ENCODE measurements around the gene IPO5.
"Not testable (repeated sequence)": the region's sequence is repeated elsewhere in the genome, so short reads cannot be mapped to it uniquely, and the experiment has no call there.

Gene IPO5

GRCh38 chr13:97945792-97946419 is 7.6 kb upstream of the IPO5 start:
- no peak for DNase-seq
- in situ Hi-C loops (cut with HindIII; ENCODE audit: low pct_ligation_motif_present, low pct_unique_long_range_greater_than_20kb, low sequenced_read_pairs), result no loop called here

DNA sequence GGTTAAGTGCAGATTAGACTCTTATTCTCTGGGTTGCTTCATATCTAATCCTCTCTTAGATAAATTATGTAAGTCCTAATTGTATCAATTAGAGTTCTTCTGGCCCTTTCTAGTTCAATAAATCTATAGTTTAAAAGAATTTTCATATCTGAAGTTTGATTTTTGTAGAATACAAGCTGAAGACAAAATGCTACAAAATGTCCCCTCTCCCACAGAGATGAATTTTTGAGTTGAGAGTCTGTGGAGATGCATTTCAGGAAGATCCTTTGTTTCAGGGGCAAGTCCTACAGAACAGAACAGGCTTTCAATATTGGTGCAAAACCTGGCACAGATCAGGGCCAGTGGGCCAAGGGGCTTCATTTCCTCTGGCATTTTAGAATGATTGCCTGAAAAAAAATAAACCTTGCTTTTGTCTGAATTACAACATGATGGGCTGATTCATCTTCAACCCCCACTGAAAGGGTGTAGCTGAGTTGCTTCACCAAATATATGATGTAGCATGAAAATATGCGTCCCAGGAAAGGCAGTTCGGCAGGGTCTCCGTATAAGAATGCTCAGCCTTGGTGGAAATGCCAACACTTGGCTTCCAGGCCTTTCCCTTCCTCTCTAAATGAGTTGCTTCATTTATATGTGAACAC is 6.4 kb upstream of the IPO5 start:
- in situ Hi-C loops (cut with HindIII; ENCODE audit: low pct_ligation_motif_present, low pct_unique_long_range_greater_than_20kb, low sequenced_read_pairs), result no loop called here
- DNase-seq, result no peak

GRCh38 chr13:97948041-97948440 is 5.4 kb upstream of the IPO5 start:
- no peak for DNase-seq
- in situ Hi-C loops (cut with HindIII; ENCODE audit: low pct_ligation_motif_present, low pct_unique_long_range_greater_than_20kb, low sequenced_read_pairs), result no loop called here

GRCh38 chr13:97949316-97949715 is 4.2 kb upstream of the IPO5 start:
- DNase-seq; in situ Hi-C loops (cut with HindIII; ENCODE audit: low pct_ligation_motif_present, low pct_unique_long_range_greater_than_20kb, low sequenced_read_pairs): not testable (repeated sequence)

GRCh38 chr13:97951376-97951775 is 2.1 kb upstream of the IPO5 start:
- no peak for DNase-seq
- in situ Hi-C loops (cut with HindIII; ENCODE audit: low pct_ligation_motif_present, low pct_unique_long_range_greater_than_20kb, low sequenced_read_pairs), result no loop called here

DNA sequence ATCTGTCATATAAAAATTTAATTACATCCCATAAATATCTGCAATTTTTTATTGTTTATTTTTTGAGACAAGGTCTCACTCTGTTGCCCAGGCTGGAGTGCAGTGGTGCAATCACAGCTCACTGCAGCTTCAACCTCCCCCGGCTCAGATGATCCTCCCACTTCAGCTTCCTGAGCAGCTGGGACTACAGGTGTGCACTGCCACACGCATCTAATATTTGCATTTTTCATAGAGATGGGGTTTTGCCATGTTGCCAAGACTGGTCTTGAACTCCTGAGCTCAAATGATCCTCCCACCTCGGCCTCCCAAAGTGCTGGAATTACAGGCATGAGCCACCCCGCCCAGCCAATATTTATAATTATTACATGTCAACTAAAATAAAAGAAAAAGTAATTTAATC is 644 bp upstream of the IPO5 start:
- DNase-seq; in situ Hi-C loops (cut with HindIII; ENCODE audit: low pct_ligation_motif_present, low pct_unique_long_range_greater_than_20kb, low sequenced_read_pairs): not testable (repeated sequence)

GRCh38 chr13:97961340-97961739 is 7.9 kb downstream of the IPO5 start:
- in situ Hi-C loops (cut with HindIII; ENCODE audit: low pct_ligation_motif_present, low pct_unique_long_range_greater_than_20kb, low sequenced_read_pairs), result no loop called here
- DNase-seq, result no peak

GRCh38 chr13:97962887-97963286 is 9.4 kb downstream of the IPO5 start:
- no peak for DNase-seq
- in situ Hi-C loops (cut with HindIII; ENCODE audit: low pct_ligation_motif_present, low pct_unique_long_range_greater_than_20kb, low sequenced_read_pairs), result no loop called here

GRCh38 chr13:97967226-97967625 is 13.8 kb downstream of the IPO5 start:
- DNase-seq, result no peak
- in situ Hi-C loops (cut with HindIII; ENCODE audit: low pct_ligation_motif_present, low pct_unique_long_range_greater_than_20kb, low sequenced_read_pairs), result no loop called here

GRCh38 chr13:97967948-97968347 is 14.5 kb downstream of the IPO5 start:
- in situ Hi-C loops (cut with HindIII; ENCODE audit: low pct_ligation_motif_present, low pct_unique_long_range_greater_than_20kb, low sequenced_read_pairs), result no loop called here
- DNase-seq, result no peak

DNA sequence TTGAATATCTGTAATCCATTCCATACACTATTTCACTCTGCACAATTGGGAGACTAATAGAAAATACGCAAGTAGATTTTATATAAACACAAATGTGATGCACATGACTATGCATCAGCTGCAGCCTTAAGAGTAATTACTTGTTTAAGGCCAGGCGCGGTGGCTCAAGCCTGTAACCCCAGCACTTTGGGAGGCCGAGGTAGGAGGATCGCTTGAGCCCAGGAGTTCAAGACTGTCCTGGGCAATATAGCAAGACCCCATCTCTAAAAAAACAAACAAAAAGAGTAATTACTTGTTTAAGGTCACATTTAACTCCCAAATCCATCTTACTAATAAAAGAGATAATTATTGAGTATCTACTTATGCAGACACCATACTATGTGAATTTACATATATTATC is 18.0 kb downstream of the IPO5 start:
- in situ Hi-C loops (cut with HindIII; ENCODE audit: low pct_ligation_motif_present, low pct_unique_long_range_greater_than_20kb, low sequenced_read_pairs), result no loop called here
- DNase-seq, result no peak

DNA sequence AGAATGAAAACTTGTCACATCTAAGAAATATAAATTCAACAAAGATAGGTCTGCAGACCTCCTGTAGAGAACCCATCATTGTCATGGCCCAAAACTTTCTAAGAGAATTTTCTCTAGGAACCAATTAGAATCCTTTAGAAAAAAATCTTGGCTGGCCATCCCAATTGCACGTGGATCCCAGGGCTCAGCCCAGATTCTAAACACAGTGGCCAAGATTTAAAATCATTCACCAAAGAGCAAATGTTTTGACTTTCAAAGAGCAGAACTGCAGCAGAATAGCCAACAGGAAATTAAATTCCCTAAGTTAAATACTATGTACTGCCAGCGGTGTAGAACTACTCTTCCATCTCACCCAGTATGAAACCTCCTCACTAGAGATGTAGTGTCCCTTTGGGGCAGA is 21.3 kb downstream of the IPO5 start:
- in situ Hi-C loops (cut with HindIII; ENCODE audit: low pct_ligation_motif_present, low pct_unique_long_range_greater_than_20kb, low sequenced_read_pairs), result no loop called here
- DNase-seq, result no peak

GRCh38 chr13:97975280-97975847 is 21.9 kb downstream of the IPO5 start:
- no peak for DNase-seq
- in situ Hi-C loops (cut with HindIII; ENCODE audit: low pct_ligation_motif_present, low pct_unique_long_range_greater_than_20kb, low sequenced_read_pairs), result no loop called here

GRCh38 chr13:97975848-97976609 is 22.6 kb downstream of the IPO5 start:
- in situ Hi-C loops (cut with HindIII; ENCODE audit: low pct_ligation_motif_present, low pct_unique_long_range_greater_than_20kb, low sequenced_read_pairs), result no loop called here
- peak; percentile 88 for DNase-seq

DNA sequence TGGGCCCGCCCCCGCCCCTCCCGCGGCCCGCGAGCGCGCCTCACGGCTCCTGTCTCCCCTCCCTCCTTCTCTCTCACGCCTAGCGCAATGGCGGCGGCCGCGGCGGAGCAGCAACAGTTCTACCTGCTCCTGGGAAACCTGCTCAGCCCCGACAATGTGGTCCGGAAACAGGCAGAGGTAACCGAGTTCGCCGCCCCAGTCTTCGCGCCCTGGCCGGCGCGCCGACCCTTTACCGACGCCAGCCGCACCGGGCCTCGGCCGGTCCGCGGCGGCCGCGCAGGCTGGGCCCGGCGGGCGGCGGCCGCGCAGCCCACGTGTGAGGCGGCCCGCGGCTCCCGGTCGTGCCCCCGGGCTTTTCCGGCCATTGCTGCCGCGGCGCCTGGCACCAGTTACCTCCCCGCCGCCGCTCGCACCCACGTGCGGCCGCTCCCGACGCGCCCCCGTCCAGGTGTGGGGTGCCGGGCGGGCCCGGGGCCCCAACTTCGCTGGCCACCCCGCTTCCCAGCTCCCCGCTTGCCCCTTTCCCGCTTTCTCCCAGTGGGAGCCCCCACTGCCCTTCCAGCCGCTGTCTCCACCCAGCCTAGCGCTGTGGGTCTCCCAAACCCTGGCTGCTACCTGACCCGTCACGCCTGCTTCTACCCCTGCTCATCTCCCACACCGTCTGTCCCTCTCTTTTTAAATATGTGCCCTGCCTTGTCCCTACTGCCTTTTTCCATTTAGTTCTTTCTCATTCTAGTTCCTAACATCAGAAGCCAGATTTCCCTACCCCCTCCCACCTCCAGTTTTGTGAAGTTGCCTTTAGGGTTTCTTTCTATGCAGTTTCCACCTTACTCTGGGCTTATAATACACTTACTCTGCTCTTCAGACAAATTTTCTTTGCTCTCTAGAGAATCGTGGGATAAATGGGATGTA is 23.4 kb downstream of the IPO5 start:
- in situ Hi-C loops (cut with HindIII; ENCODE audit: low pct_ligation_motif_present, low pct_unique_long_range_greater_than_20kb, low sequenced_read_pairs), result no loop called here

DNA sequence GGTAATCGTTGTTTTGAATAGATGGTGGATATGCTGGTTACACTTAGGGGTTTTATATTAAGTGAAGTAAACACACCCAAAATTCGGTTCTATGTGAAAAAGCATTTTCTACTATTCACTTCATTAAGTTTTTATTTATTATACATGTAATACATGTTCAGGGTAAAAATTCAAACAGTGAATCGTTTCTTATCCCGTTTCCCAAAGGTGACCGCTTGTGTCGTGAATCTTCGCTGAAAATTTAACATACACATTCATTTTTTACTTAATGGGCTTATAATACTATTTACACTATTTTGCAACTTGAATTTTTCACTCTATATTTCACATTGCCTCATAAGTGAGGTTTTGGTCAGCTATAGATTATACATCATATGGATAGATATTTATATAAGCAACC is 24.5 kb downstream of the IPO5 start:
- in situ Hi-C loops (cut with HindIII; ENCODE audit: low pct_ligation_motif_present, low pct_unique_long_range_greater_than_20kb, low sequenced_read_pairs), result no loop called here
- DNase-seq, result no peak

More for the DNA sequence above, 23.4 kb downstream of the IPO5 start:
- DNase-seq, result peak; percentile 19

GRCh38 chr13:97978651-97979050 is 25.2 kb downstream of the IPO5 start:
- in situ Hi-C loops (cut with HindIII; ENCODE audit: low pct_ligation_motif_present, low pct_unique_long_range_greater_than_20kb, low sequenced_read_pairs), result no loop called here
- no peak for DNase-seq

DNA sequence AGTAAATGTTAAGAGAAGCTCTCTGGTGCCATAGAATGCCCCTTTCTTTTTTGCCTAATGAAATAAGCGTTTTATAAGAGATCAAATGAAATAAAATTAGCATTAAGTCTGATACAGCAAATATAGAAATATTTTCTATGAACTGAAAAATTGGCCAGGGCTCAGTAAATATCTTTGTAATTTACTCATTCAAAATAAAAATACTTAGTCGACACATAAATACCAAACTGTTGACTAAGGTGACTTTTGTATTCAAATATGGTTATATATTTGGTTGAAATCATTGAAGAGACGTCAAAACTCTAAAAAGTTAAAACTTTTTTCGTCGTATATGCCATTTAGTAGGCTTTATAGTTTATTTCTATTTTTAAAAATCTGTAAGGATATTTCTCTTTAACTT is 25.6 kb downstream of the IPO5 start:
- no peak for DNase-seq
- in situ Hi-C loops (cut with HindIII; ENCODE audit: low pct_ligation_motif_present, low pct_unique_long_range_greater_than_20kb, low sequenced_read_pairs), result no loop called here

- in situ Hi-C loops (cut with HindIII; ENCODE audit: low pct_ligation_motif_present, low pct_unique_long_range_greater_than_20kb, low sequenced_read_pairs), result no loop called here
- no peak for DNase-seq
Measured at GRCh38 chr13:97979556-97979955, 26.1 kb downstream of the IPO5 start.

All from ACHN (cell line).